RKO (cell line): ENCODE data around the gene SH3BP2.

Source experiments
- DNase-seq: peaks from one replicate; pipeline ENCODE4 v3.0.0-alpha.2; 2016; ENCODE audit warnings: low spot score

SH3BP2 gene

DNA sequence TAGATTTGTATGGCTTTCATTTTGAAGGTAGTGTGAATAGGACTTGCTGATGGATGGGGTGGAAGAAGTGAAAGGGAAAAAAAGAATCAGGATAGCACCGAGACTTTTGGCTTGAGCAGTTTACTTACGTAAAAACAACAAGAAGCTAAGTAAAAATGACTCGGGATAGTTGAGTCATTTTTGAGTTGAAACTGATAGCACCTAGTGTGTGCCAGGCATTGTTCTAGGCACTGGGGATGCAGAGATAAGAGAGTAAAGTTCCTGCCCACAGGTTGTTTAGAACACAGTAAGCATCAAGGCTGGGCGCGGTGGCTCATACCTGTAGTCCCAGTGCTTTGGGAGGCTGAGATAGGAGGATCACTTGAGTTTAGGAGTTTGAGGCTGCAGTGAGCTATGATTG, 85.5 kb downstream of the SH3BP2 start:
- DNase-seq: no peak

DNA sequence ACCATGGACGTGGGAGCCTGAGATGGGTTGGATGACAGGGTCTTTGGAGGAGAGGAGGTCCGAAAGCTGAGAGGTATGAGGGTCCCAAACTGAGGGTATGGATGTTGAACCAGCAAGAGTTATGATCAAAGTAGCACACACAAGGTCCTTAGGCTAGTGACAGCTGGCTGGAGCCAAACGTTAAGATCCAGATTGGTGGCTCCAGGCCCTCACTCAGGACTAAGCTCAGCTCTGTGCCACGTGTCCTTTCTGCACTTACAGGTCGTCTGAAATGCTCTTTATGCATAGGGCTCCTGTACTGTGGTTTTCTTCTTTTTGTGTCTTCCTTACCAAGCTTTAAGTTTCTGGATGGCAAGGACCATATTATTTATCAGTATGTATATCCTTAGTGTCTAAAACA, 86.1 kb downstream of the SH3BP2 start:
- DNase-seq: no peak

DNA sequence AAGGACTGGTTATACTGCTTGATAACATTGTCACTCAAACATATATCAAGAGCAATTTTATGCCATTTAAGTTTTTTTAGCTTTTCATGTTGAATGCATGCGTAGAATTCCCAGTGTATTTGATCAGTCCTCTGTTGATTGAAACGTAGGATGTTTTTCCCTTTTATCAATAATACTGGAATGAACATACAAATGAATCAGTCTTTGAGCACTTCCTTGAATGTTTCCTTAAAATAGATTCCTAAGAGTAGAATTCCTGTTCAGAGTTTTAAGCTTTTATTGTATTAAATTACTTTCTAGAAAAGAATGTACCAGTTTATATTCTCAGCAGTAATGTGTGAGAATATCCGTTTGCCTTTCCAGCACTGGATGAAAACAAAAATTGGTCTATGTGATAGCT, 88.5 kb downstream of the SH3BP2 start:
- no peak for DNase-seq

DNA sequence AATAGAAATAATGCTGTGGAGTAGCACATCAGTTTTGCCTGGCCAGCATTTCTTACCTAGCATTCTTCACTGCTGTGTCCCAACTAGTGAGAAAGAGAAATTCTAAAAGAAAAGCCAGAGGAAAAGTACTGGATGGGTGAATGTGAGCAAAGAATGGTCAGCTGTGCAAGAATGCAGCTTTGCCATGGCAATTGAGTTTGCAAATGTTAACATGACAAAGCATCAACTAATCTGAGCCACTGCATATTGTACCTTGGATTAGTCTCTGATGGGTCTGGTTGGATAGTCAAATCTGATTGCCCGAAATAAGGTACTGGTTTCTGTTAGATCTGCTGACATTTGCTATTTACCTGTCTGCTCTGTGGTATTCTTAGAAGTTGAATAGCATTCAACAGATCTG, 89.5 kb downstream of the SH3BP2 start:
- no peak for DNase-seq

DNA sequence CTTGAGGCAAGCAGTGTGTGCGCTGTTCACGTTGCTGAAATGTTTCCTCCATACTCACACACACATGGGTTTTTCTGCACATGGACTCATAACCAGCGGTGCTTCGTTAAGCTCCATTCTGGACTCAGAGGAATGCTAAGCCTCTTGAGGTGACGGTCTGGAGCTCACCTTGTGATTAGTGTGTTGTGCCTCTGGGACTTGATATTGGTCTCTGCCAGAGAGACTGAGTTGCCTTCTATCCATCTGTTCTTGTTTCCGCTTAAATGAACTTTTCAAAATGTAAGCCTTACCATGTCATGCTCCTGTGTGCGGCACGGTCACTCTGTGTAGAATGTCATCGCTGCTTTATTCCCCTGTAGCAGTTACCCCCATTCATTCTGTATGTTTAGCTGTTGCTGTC, 93.3 kb downstream of the SH3BP2 start:
- no peak for DNase-seq

DNA sequence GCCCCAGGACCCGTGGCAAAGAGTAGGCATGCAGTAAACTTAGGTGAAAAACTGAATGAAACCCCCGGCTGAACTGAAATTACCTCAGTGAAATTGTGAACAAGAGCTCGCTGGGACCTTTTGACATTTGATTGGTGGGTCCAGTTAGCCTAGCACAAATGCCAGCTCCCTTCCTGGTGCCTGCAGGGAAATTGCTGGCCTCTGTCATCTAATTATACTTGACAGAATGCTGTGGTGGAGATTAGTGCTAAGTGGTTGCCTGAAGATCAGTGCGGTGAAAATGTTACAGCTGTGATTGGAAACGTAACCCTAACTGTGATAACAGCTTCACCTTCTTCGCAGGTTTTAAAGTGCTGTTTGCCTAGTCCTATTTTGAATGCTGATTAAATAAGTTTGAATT, 93.7 kb downstream of the SH3BP2 start:
- no peak for DNase-seq

DNA sequence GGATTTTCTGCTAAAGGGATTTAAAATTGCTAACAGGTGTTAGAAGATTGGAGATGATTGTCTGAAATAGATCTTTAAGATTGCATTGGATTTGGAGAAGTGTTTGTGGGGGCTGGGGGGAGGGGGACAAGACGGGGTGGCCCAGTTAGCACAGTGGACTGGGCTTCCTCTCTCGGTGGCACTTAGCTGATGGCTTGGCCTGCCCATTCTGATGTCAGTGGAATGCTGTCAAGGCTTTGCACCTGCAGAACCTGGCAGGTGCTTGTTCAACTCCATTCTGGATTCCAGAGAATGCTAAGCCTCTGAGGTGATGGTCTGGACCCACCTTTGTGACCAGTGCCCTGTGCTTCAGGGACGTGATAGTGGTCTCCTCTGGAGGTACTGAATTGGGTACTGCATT, 94.5 kb downstream of the SH3BP2 start:
- DNase-seq: no peak

DNA sequence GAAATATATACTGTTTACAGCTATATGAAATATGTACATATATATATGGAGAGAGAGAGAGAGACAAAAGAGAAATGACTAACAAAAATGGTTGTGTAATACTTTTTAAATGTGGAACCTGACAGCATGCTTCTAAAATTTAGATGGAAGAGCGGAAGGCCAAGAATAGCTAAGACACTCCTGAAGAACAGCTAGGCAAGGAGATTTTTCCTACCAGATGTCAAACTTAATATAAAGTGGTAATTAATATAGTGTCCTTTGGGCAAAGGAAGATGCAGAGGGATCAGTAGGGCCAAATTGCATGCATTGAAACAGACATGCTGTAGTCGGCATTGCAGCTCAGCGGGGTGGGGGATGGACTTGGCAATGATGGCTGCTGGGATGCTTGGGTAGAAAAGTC, 96.0 kb downstream of the SH3BP2 start:
- no peak for DNase-seq
